ENCODE measurements around the gene GTPBP1.

GTPBP1 gene

GRCh38 chr22:38731703-38732161, 26.0 kb downstream of the GTPBP1 start:
- Histone ChIP-seq H3K4me2 (ENCODE audit: low read depth, low read length, poor library complexity, severe bottlenecking) (no peak overlapping the region), H3K9ac (ENCODE audit: low read length) (no peak overlapping the region), H3F3A (ENCODE audit: insufficient read depth) (peaks cover 9% of the 10 kb centered on the region; the same call in 1 of the 2 replicates), H3K27me3 (ENCODE audit: low read length) (no peaks in the 10 kb centered on the region), H3K27ac (ENCODE audit: low read depth, low read length) (no peak overlapping the region), H3K36me3 (ENCODE audit: low read length) (no peaks in the 10 kb centered on the region; the same call in 1 of the 2 replicates), H3K9me2 (replicated peaks; ENCODE audit: insufficient read depth, low read length) (no peaks in the 10 kb centered on the region), H3K79me2 (ENCODE audit: insufficient read depth, low read length) (no peaks in the 10 kb centered on the region), H3K4me3 (ENCODE audit: insufficient read depth, low read length, poor library complexity, severe bottlenecking) (no peak overlapping the region), H4K20me1 (ENCODE audit: low read depth, low read length) (no peaks in the 10 kb centered on the region), H3K9me3 (ENCODE audit: insufficient read depth, low read length) (no peaks in the 10 kb centered on the region), H2AFZ (ENCODE audit: low read depth, low read length, severe bottlenecking) (no peak overlapping the region)
- TF ChIP-seq EZH2phosphoT487 (conservative IDR thresholded peaks at IDR 0.05; ENCODE audit: low read length) (no peak), CTCF (IDR thresholded peaks at IDR 0.05; ENCODE audit: insufficient read depth, low read length, poor library complexity, severe bottlenecking) (no peak)

GRCh38 chr22:38732251-38732815, 26.6 kb downstream of the GTPBP1 start:
- Histone ChIP-seq H3F3A (ENCODE audit: insufficient read depth) (peaks cover 9% of the 10 kb centered on the region; the same call in 1 of the 2 replicates), H3K27ac (ENCODE audit: low read depth, low read length) (no peak overlapping the region), H3K79me2 (ENCODE audit: insufficient read depth, low read length) (no peaks in the 10 kb centered on the region), H3K4me3 (ENCODE audit: insufficient read depth, low read length, poor library complexity, severe bottlenecking) (no peak overlapping the region), H3K9me3 (ENCODE audit: insufficient read depth, low read length) (no peaks in the 10 kb centered on the region), H3K9ac (ENCODE audit: low read length) (no peak overlapping the region), H3K36me3 (ENCODE audit: low read length) (no peaks in the 10 kb centered on the region; the same call in 1 of the 2 replicates), H3K27me3 (ENCODE audit: low read length) (no peaks in the 10 kb centered on the region), H3K9me2 (replicated peaks; ENCODE audit: insufficient read depth, low read length) (no peaks in the 10 kb centered on the region), H2AFZ (ENCODE audit: low read depth, low read length, severe bottlenecking) (no peak overlapping the region), H3K4me2 (ENCODE audit: low read depth, low read length, poor library complexity, severe bottlenecking) (no peak overlapping the region), H4K20me1 (ENCODE audit: low read depth, low read length) (no peaks in the 10 kb centered on the region)
- no peak for TF ChIP-seq CTCF (IDR thresholded peaks at IDR 0.05; ENCODE audit: insufficient read depth, low read length, poor library complexity, severe bottlenecking)
- no peak for TF ChIP-seq EZH2phosphoT487 (conservative IDR thresholded peaks at IDR 0.05; ENCODE audit: low read length)

- H3F3A ChIP-seq (ENCODE audit: insufficient read depth) = peaks cover 9% of the 10 kb centered on the region; the same call in 1 of the 2 replicates
- H3K79me2 ChIP-seq (ENCODE audit: insufficient read depth, low read length) = no peaks in the 10 kb centered on the region
- no peak overlapping the region for H3K9ac ChIP-seq (ENCODE audit: low read length)
- H3K27ac ChIP-seq (ENCODE audit: low read depth, low read length) = no peak overlapping the region
- H3K36me3 ChIP-seq (ENCODE audit: low read length) = no peaks in the 10 kb centered on the region; the same call in 1 of the 2 replicates
- no peaks in the 10 kb centered on the region for H3K9me3 ChIP-seq (ENCODE audit: insufficient read depth, low read length)
- no peaks in the 10 kb centered on the region for H3K27me3 ChIP-seq (ENCODE audit: low read length)
- peak; percentile 92 for TF ChIP-seq CTCF (IDR thresholded peaks at IDR 0.05; ENCODE audit: insufficient read depth, low read length, poor library complexity, severe bottlenecking)
- TF ChIP-seq EZH2phosphoT487 (conservative IDR thresholded peaks at IDR 0.05; ENCODE audit: low read length) = no peak
- no peaks in the 10 kb centered on the region for H3K9me2 ChIP-seq (replicated peaks; ENCODE audit: insufficient read depth, low read length)
- H3K4me3 ChIP-seq (ENCODE audit: insufficient read depth, low read length, poor library complexity, severe bottlenecking) = no peak overlapping the region
- H3K4me2 ChIP-seq (ENCODE audit: low read depth, low read length, poor library complexity, severe bottlenecking) = no peak overlapping the region
- H2AFZ ChIP-seq (ENCODE audit: low read depth, low read length, severe bottlenecking) = no peak overlapping the region
- no peaks in the 10 kb centered on the region for H4K20me1 ChIP-seq (ENCODE audit: low read depth, low read length)
Observed at GRCh38 chr22:38733329-38733723, 27.6 kb downstream of the GTPBP1 start.

All from SU-DHL-6 (cell line).